IMR-90 (cell line): ENCODE measurements around the gene UGT1A3.

Experiments
- BHLHE40 ChIP-seq: fragments of 150-350 bp; IDR thresholded peaks from 2 replicates; pipeline ENCODE4 v1.6.1; 2016; ENCODE audit warnings: mild to moderate bottlenecking, low read depth, low read length
- CEBPB ChIP-seq: IDR thresholded peaks from 2 replicates; pipeline ENCODE4 v1.6.1; 2012; ENCODE audit warnings: low read depth, low read length, improper control_type of control experiment
- FOS ChIP-seq: fragments of 150-350 bp; IDR thresholded peaks from 2 replicates; pipeline ENCODE4 v1.6.1; 2016; ENCODE audit warnings: low read depth, low read length
- MAZ ChIP-seq: IDR thresholded peaks from 2 replicates; pipeline ENCODE4 v1.6.1; 2012; ENCODE audit warnings: low read depth, mild to moderate bottlenecking, low read length, improper control_type of control experiment, moderate library complexity, borderline replicate concordance
- MXI1 ChIP-seq: IDR thresholded peaks from 2 replicates; pipeline ENCODE4 v1.6.1; 2012; ENCODE audit warnings: low read depth, mild to moderate bottlenecking, low read length, moderate library complexity, borderline replicate concordance
- POLR2A ChIP-seq: IDR thresholded peaks from 2 replicates; pipeline ENCODE4 v1.6.1; 2012; ENCODE audit warnings: mild to moderate bottlenecking, low read depth, low read length
- RAD21 ChIP-seq: IDR thresholded peaks from 2 replicates; pipeline ENCODE4 v1.6.1; 2012; ENCODE audit warnings: low read length, improper control_type of control experiment
- RCOR1 ChIP-seq: IDR thresholded peaks from 2 replicates; pipeline ENCODE4 v1.6.1; 2012; ENCODE audit warnings: mild to moderate bottlenecking, low read length, improper control_type of control experiment; ENCODE audit not compliant: insufficient replicate concordance
- RFX5 ChIP-seq: IDR thresholded peaks from 2 replicates; pipeline ENCODE4 v1.8.0; 2012; ENCODE audit warnings: low read depth, mild to moderate bottlenecking, low read length, moderate library complexity
- SMC3 ChIP-seq: fragments of 150-350 bp; IDR thresholded peaks from 2 replicates; pipeline ENCODE4 v1.6.1; 2016; ENCODE audit warnings: low read depth, mild to moderate bottlenecking, antibody characterized with exemption, low read length, moderate library complexity
- USF2 ChIP-seq: fragments of 150-350 bp; IDR thresholded peaks from 2 replicates; pipeline ENCODE4 v1.6.1; 2017; ENCODE audit warnings: mild to moderate bottlenecking, antibody characterized with exemption, low read length, low read depth
- TF ChIP-seq, protein P1 (sequence below): conservative IDR thresholded peaks from 2 replicates; pipeline ENCODE4 v1.5.1; 2012; ENCODE audit warnings: mild to moderate bottlenecking, low read depth, low read length, improper control_type of control experiment

DNA sequence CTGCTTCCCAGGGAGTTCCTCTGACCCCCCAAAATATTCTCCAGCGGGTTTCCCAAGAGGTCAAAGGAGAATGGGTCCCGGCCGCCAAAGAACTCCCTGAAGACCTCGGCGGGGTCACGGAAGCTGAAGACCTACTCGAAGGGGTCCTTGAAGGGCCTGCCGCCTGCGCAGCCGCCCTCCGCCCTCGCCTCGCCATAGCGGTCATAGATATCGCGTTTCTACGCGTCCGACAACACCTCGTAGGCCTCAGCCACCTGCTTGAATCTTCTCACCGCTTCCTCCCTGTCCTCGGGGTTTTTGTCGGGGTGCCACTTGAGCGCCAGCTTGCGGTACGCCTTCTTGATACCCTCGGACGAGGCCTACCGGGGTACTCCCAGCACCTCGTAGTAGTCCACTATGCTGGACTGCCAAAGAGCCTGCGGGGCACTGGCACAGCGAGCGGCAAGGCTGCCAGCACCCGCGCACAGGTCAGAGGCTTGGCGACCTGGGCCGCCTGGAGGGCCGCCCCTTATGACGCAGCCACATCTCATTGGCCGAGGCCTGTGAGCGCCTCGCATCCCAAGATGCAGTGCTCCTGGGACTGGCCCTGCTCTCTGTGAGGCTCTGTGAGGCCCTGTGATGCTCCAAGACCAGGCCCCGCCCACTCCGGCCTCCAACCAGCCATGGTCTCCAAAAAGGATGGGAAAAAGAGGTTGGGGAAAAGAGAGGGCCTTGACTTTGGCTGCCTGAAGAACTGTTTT, 26.2 kb downstream of the UGT1A3 start:
- TF ChIP-seq, protein P1, sequence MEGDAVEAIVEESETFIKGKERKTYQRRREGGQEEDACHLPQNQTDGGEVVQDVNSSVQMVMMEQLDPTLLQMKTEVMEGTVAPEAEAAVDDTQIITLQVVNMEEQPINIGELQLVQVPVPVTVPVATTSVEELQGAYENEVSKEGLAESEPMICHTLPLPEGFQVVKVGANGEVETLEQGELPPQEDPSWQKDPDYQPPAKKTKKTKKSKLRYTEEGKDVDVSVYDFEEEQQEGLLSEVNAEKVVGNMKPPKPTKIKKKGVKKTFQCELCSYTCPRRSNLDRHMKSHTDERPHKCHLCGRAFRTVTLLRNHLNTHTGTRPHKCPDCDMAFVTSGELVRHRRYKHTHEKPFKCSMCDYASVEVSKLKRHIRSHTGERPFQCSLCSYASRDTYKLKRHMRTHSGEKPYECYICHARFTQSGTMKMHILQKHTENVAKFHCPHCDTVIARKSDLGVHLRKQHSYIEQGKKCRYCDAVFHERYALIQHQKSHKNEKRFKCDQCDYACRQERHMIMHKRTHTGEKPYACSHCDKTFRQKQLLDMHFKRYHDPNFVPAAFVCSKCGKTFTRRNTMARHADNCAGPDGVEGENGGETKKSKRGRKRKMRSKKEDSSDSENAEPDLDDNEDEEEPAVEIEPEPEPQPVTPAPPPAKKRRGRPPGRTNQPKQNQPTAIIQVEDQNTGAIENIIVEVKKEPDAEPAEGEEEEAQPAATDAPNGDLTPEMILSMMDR, result no peak
- no peak for TF ChIP-seq POLR2A
- TF ChIP-seq BHLHE40, result no peak
- TF ChIP-seq CEBPB, result no peak
- no peak for TF ChIP-seq RCOR1
- no peak for TF ChIP-seq MXI1
- no peak for TF ChIP-seq RAD21
- TF ChIP-seq SMC3, result no peak
- no peak for TF ChIP-seq RFX5
- no peak for TF ChIP-seq MAZ
- TF ChIP-seq USF2, result no peak
- no peak for TF ChIP-seq FOS
